HEK293T (cell line): Measurements from ENCODE around the gene RGL1.

ENCODE experiments used
- BHLHE40 ChIP-seq: fragments of 450-650 bp; IDR thresholded peaks from 2 replicates; pipeline ENCODE4 v1.6.1; 2016; ENCODE audit warnings: mild to moderate bottlenecking, moderate library complexity, borderline replicate concordance
- ELF4 ChIP-seq: fragments of 450-650 bp; IDR thresholded peaks from 2 replicates; pipeline ENCODE4 v1.6.1; 2017; ENCODE audit warnings: antibody characterized with exemption
- FOXK2 ChIP-seq: fragments of 450-650 bp; IDR thresholded peaks from 2 replicates; pipeline ENCODE4 v1.6.1; 2016; ENCODE audit warnings: mild to moderate bottlenecking
- FOXM1 ChIP-seq: fragments of 450-650 bp; IDR thresholded peaks from 2 replicates; pipeline ENCODE4 v1.6.1; 2017; ENCODE audit warnings: mild to moderate bottlenecking, borderline replicate concordance
- HDGF ChIP-seq: fragments of 450-650 bp; IDR thresholded peaks from 2 replicates; pipeline ENCODE4 v1.6.1; 2017; ENCODE audit warnings: antibody characterized with exemption, borderline replicate concordance
- L3MBTL2 ChIP-seq: fragments of 450-650 bp; conservative IDR thresholded peaks from 2 replicates; pipeline ENCODE4 v1.6.1; 2016; ENCODE audit warnings: mild to moderate bottlenecking
- LEF1 ChIP-seq: fragments of 450-650 bp; IDR thresholded peaks from 2 replicates; pipeline ENCODE4 v1.6.1; 2017; ENCODE audit warnings: mild to moderate bottlenecking, borderline replicate concordance
- NFRKB ChIP-seq: fragments of 450-650 bp; IDR thresholded peaks from 2 replicates; pipeline ENCODE4 v1.6.1; 2016; ENCODE audit warnings: mild to moderate bottlenecking, moderate library complexity
- SUZ12 ChIP-seq: fragments of 450-650 bp; IDR thresholded peaks from 2 replicates; pipeline ENCODE4 v1.6.1; 2016; ENCODE audit warnings: mild to moderate bottlenecking
- ZNF384 ChIP-seq: fragments of 450-650 bp; IDR thresholded peaks from 2 replicates; pipeline ENCODE4 v1.6.1; 2016
- TF ChIP-seq, protein P1 (sequence below): fragments of 450-650 bp; IDR thresholded peaks from 2 replicates; pipeline ENCODE4 v1.6.1; 2016

DNA sequence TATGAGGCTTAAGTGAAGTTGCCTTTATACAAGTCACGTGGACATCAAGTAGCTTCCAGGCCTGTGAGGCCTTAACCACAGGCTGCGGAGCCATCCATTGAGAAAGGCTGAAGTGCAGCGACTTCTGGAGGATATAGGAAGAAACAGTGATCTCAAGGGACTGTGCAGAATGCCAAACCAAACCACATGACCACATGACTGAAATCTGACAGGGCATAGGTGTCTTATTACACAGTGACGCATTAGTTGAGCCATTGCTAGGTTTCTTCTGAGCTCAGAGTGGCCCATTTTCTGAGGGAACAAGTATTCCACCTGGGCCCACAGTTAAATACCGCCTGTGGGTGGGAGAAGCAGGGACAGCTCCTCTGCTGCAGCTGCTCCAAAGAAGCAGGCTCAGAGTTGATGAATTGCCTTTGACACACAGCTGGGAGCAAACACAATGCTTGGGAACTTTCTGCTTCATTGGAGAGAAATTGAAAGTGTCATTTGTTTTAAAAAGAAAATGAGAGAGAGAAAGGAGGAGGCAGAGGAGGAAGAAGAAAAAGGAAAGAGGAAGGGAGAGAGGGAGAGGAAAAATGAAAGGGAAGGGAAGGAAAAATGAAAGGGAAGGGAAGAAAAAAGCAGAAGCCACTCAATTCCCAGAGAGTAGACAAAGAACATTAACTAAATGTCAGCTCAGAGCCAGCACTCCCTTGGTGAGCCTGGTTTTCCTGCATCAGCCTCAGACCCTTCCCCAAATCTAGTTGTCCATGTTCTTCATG is 138.2 kb downstream of the RGL1 start:
- TF ChIP-seq, protein P1, sequence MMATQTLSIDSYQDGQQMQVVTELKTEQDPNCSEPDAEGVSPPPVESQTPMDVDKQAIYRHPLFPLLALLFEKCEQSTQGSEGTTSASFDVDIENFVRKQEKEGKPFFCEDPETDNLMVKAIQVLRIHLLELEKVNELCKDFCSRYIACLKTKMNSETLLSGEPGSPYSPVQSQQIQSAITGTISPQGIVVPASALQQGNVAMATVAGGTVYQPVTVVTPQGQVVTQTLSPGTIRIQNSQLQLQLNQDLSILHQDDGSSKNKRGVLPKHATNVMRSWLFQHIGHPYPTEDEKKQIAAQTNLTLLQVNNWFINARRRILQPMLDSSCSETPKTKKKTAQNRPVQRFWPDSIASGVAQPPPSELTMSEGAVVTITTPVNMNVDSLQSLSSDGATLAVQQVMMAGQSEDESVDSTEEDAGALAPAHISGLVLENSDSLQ = peak; percentile 84
- TF ChIP-seq ZNF384 (no peak), SUZ12 (no peak), BHLHE40 (no peak), FOXK2 (no peak), LEF1 (no peak), L3MBTL2 (no peak; the same call in 1 of the 2 replicates), NFRKB (no peak), FOXM1 (no peak), ELF4 (no peak), HDGF (no peak)
